Thyroid gland (tissue), 4 donors: Measurements from ENCODE around the gene NENF. TPM values are rescaled to one million over a fixed set of nuclear protein-coding genes. Genes with fewer than 3 reads are reported as not detected.

Experiments
- DNase-seq, 2 donors: peaks; one replicate each; pipeline ENCODE4 v3.0.0-alpha.2; 2019
- H3K27ac ChIP-seq, 3 donors: fragments of 200-600 bp; sonication (generic); 1 replicate in 2 of 3; 2 replicates in 1 of 3; pipeline ENCODE4 v1.5.1; 2016 to 2019; ENCODE audit warnings: mild to moderate bottlenecking in 1 of 3, moderate library complexity in 1 of 3
- H3K27me3 ChIP-seq: fragments of 200-600 bp; sonication (generic); one replicate; pipeline ENCODE4 v1.5.1; 2019
- H3K36me3 ChIP-seq, 2 donors: fragments of 200-600 bp; sonication (generic); one replicate each; pipeline ENCODE4 v1.5.1; 2016 to 2019
- H3K4me1 ChIP-seq, 2 donors: fragments of 200-600 bp; sonication (generic); one replicate each; pipeline ENCODE4 v1.5.1; 2017 to 2019
- H3K4me3 ChIP-seq, 3 donors: fragments of 200-600 bp; sonication (generic); replicated peaks in 1 of 3; 1 replicate in 2 of 3; 2 replicates in 1 of 3; pipeline ENCODE4 v1.5.1; 2016; ENCODE audit warnings: mild to moderate bottlenecking in 1 of 3
- H3K9me3 ChIP-seq: fragments of 200-600 bp; sonication (generic); one replicate; pipeline ENCODE4 v1.5.1; 2017
- CTCF ChIP-seq, 6 experiments: fragments of 200-600 bp in 3 of 6; fragments of 450-650 bp in 3 of 6; sonication (generic) in 3 of 6; IDR thresholded peaks; one replicate each; pipeline ENCODE4 v1.5.1; 2016 to 2019; ENCODE audit warnings: antibody characterized with exemption in 6 of 6, mild to moderate bottlenecking in 2 of 6, inconsistent platforms in 1 of 6, moderate library complexity in 1 of 6
- POLR2A ChIP-seq, 2 donors: fragments of 450-650 bp; IDR thresholded peaks; one replicate each; pipeline ENCODE4 v1.6.1; 2017; ENCODE audit warnings: antibody characterized with exemption in 2 of 2, mild to moderate bottlenecking in 2 of 2, moderate library complexity in 1 of 2
- WGBS, 2 donors: methylation state at CpG; one replicate each; pipeline ENCODE4 v1.1.5; 2017; 5-methylcytosine and 5-hydroxymethylcytosine counted together
- intact Hi-C: fragments of 100-400 bp; cut with DNase I; formaldehyde crosslinking; loops from one replicate; pipeline ENCODE4 v1.15.1; 2023
- total RNA-seq, 4 donors: library from RNA; depleted of rRNA; stranded (reverse); fragments of >200 nt; gene quantifications; one replicate each; pipeline ENCODE4 v1.2.3, GENCODE V29; 2016

Gene NENF
- total RNA-seq, 4 donors from 2014 or later, result 42.4 to 181 (median 122) TPM

DNA sequence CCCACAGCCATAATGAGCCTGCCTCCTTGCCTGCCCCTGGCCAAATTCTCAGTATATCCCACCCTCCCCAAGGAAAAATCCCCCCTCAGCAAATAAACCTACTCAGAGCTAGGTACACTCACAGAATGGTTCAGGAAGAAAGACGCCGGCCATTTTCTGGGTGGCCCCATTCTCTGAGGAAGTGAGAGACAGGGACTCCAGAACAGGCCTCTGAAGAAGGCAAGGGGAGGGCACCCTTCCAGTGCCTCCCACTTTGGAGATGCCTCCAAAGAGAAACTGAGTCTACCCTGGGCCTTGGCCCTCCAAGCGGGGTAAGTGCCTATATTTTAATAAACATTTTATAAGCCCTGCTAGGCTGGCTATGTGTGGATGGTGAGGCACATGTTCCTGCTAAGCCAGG, 20.3 kb upstream of the NENF start:
- no peak overlapping the region for H3K4me3 ChIP-seq
- peaks cover 0 to 6% of the 10 kb centered on the region in 2 donors for H3K4me1 ChIP-seq
- 96 to 100% methylated on average over 3 of the region's 3 CpGs for WGBS, 2 donors
- H3K9me3 ChIP-seq, result no peaks in the 10 kb centered on the region
- DNase-seq, result no peak
- TF ChIP-seq POLR2A (IDR thresholded peaks at IDR 0.05), result no peak
- no peak for TF ChIP-seq CTCF (IDR thresholded peaks at IDR 0.05)
- no peak overlapping the region for H3K27ac ChIP-seq
- no peaks in the 10 kb centered on the region for H3K27me3 ChIP-seq
- H3K36me3 ChIP-seq, result no peaks in the 10 kb centered on the region
- intact Hi-C loops, result no loop called here

GRCh38 chr1:212413902-212414327, 18.8 kb upstream of the NENF start:
- WGBS, 2 donors, result 20 to 23% methylated on average over 21 of the region's 21 CpGs
- H3K9me3 ChIP-seq, result no peaks in the 10 kb centered on the region
- no peaks in the 10 kb centered on the region for H3K27me3 ChIP-seq
- no peak for TF ChIP-seq POLR2A (IDR thresholded peaks at IDR 0.05)
- no peak for TF ChIP-seq CTCF (IDR thresholded peaks at IDR 0.05)
- no peak for DNase-seq
- no peaks in the 10 kb centered on the region for H3K36me3 ChIP-seq
- peaks cover 0 to 6% of the 10 kb centered on the region in 2 donors for H3K4me1 ChIP-seq
- H3K27ac ChIP-seq, result no peak overlapping the region
- peak overlapping the region in 2 of 3 donors; percentile 57 to 58 for H3K4me3 ChIP-seq
- intact Hi-C loops, result no loop called here

DNA sequence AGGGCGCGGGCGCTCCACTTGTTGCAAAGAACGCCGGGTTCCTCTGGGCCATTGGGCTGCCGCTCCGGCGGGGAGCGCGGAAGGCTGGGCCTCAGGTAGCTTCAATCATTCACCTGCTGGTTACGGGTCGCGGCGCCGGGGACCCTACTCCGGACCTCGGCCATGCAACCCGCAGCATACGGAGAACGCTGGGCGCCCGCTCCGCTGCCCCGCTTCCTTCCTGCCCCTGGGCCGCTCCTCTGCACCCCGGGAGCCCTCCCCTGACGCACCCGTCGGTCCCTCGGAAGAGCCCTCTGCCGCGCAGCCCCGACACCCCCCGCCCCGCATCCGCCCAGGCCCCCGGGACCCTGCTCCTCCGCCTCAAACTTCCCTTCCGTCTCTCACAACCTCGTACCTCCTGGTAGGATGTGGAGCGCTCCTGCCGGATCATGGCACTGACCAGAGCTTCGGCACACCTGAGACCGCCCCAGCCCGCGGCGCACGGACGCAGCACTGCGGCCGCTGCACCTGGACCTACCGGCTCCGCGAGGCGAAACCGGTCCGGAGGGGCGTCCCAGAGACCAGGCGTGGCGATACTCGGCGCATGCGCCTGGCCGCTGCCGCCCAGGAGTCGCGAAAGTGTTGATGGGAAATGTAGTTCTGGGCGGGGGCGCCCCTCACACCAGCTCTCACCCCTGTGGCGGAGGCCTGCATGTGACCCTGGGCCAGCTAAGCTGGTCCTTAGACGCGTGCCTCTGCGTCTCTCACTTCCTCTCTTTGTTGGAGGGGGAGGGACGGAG, 18.2 kb upstream of the NENF start, which contains the start of gene PACC1:
Gene PACC1 (minus strand): TSS at position 559 of the 779 bp plus-strand sequence. CDS start 129 bp downstream, at position 430.
- intact Hi-C loops, result no loop called here
- WGBS, 2 donors, result 1% methylated on average over 24 to 57 of the region's 74 CpGs
- peak; percentile 86 to 88 for DNase-seq
- peaks cover 0 to 6% of the 10 kb centered on the region in 2 donors for H3K4me1 ChIP-seq
- TF ChIP-seq CTCF (IDR thresholded peaks at IDR 0.05) (no peak), POLR2A (IDR thresholded peaks at IDR 0.05) (peak in 1 of 2 donors; percentile 80)
- H3K36me3 ChIP-seq, result no peaks in the 10 kb centered on the region
- H3K9me3 ChIP-seq, result no peaks in the 10 kb centered on the region
- no peaks in the 10 kb centered on the region for H3K27me3 ChIP-seq
- H3K27ac ChIP-seq, result peak within 1 kb of the TSS in 1 of 3 donors; percentile 7
- H3K4me3 ChIP-seq, result peak within 1 kb of the TSS in 2 of 3 donors; percentile 57 to 58

- Histone ChIP-seq H3K36me3 (no peaks in the 10 kb centered on the region), H3K9me3 (no peaks in the 10 kb centered on the region), H3K4me1 (peaks cover 0 to 6% of the 10 kb centered on the region in 2 donors), H3K4me3 (peak overlapping the region in 1 of 3 donors; percentile 57), H3K27ac (peak overlapping the region in 1 of 3 donors; percentile 7), H3K27me3 (no peaks in the 10 kb centered on the region)
- intact Hi-C loops, result no loop called here
- DNase-seq, result no peak
- no peak for TF ChIP-seq POLR2A (IDR thresholded peaks at IDR 0.05)
- TF ChIP-seq CTCF (IDR thresholded peaks at IDR 0.05), result no peak
- WGBS, 2 donors, result 73 to 75% methylated on average over 13 of the region's 13 CpGs
Measured at GRCh38 chr1:212415107-212415841, 17.4 kb upstream of the NENF start.
